ENCODE results near the gene KEL. TPM values are rescaled to one million over a fixed set of nuclear protein-coding genes. Genes with fewer than 3 reads are reported as not detected.
A peak's percentile ranks its signal among the peaks of the same experiment; 100 is the strongest.

The KEL gene
- total and polyA plus RNA-seq, 12 donors, result 0.04 to 1.3 (median 0.37) TPM; not detected in 3

DNA sequence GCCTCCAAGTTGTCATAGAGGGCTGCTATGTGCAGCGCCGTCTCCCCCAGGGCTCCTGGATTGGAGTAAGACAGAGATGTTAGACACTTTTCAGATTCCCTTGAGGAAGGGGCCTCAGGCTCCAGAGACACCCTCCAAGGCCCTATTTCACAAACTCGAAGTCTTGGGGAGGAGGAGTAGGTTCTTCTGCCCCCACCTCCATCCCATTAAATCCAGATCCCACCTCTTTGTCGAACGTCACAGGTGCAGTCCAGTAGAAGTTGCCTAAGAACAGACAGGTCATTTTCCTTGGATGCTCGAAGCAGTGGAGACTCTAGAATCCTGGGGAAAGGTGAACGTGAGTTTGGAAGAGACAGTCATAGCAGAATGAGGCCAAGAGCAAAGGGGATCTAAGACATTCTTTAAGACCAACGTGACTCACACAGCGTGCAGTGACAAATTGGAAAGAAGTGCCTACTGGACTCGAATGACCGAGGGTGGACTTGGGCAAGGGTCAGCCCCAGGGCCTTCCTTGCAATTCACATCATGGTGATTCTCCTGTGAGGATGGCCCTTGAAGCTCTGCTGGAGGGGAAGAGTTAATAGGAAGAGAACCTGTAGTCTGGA lies 31.9 kb downstream of the KEL start:
- 87 to 89% methylated on average over 11 of the region's 11 CpGs for WGBS, 2 donors
- Histone ChIP-seq H3K27ac (no peak overlapping the region), H3K4me3 (no peak overlapping the region), H3K4me1 (peaks cover 0 to 19% (median 0%) of the 10 kb centered on the region in 9 donors), H3K36me3 (no peaks in the 10 kb centered on the region), H3K27me3 (peaks cover 0 to 14% (median 0%) of the 10 kb centered on the region in 7 donors), H3K9me3 (no peaks in the 10 kb centered on the region)
- TF ChIP-seq CTCF (IDR thresholded peaks at IDR 0.05), result no peak
- intact Hi-C loops (cut with DNase I), result no loop called here
- no peak for DNase-seq
- ATAC-seq, result no peak

- peaks cover 0 to 19% (median 0%) of the 10 kb centered on the region in 9 donors for H3K4me1 ChIP-seq
- no peak for ATAC-seq
Measured at GRCh38 chr7:142927949-142928348, 34.2 kb downstream of the KEL start.

DNA sequence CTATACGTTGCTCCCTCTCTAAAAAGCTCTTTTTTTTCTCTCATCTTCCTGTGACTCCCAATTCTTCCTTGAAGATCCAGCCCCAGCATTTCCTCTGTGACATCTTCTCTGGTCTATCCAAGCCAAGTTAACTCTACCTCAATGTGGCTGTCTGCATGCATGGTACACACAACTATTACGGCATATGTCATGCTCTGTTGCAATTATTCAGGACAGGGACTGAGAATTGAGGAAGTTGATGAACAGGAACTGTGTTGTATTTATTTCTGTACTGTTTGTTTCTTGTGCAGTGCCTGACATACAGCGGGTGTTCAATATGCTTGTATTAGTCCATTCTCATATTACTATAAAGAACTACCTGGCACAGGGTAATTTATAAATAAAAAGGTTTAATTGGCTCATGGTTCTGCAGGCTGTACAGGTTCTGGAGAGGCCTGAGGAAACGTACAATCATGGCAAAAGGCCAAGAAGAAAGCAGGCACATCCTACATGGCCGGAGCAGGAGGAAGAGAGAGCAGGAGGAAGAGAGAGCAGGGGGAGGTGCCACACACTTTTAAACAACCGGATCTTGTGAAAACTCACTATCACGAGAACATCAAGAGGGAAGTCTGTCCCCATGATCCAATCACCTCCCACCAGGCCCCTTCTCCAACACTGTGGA lies 34.9 kb downstream of the KEL start:
- H3K27ac ChIP-seq, result peak overlapping the region in 1 of 10 donors; percentile 82
- peaks cover 0 to 8% (median 0%) of the 10 kb centered on the region in 7 donors for H3K27me3 ChIP-seq
- no peak for TF ChIP-seq CTCF (IDR thresholded peaks at IDR 0.05)
- H3K36me3 ChIP-seq, result no peaks in the 10 kb centered on the region
- DNase-seq, result no peak
- H3K9me3 ChIP-seq, result no peaks in the 10 kb centered on the region
- intact Hi-C loops (cut with DNase I), result no loop called here
- peak overlapping the region in 1 of 10 donors; percentile 16 for H3K4me3 ChIP-seq
- WGBS, 2 donors, result 53 to 55% methylated on average over 7 of the region's 7 CpGs
- peaks cover 0 to 19% (median 0%) of the 10 kb centered on the region in 9 donors for H3K4me1 ChIP-seq
- peak in 4 of 8 donors; percentile 19 to 58 (median 49) for ATAC-seq

More at GRCh38 chr7:142927949-142928348, 34.2 kb downstream of the KEL start:
- H3K36me3 ChIP-seq, result no peaks in the 10 kb centered on the region
- peaks cover 0 to 8% (median 0%) of the 10 kb centered on the region in 7 donors for H3K27me3 ChIP-seq
- TF ChIP-seq CTCF (IDR thresholded peaks at IDR 0.05), result no peak
- H3K9me3 ChIP-seq, result no peaks in the 10 kb centered on the region
- no peak for DNase-seq
- WGBS, 2 donors, result 76 to 86% methylated on average over 8 of the region's 8 CpGs
- H3K4me3 ChIP-seq, result peak overlapping the region in 1 of 10 donors; percentile 16
- H3K27ac ChIP-seq, result peak overlapping the region in 1 of 10 donors; percentile 82
- intact Hi-C loops (cut with DNase I), result no loop called here

GRCh38 chr7:142925413-142925812 lies 36.8 kb downstream of the KEL start:
- ATAC-seq, result no peak
- H3K9me3 ChIP-seq, result no peaks in the 10 kb centered on the region

More at GRCh38 chr7:142925413-142925812, 36.8 kb downstream of the KEL start:
- Histone ChIP-seq H3K36me3 (no peaks in the 10 kb centered on the region), H3K27me3 (peaks cover 0 to 8% (median 0%) of the 10 kb centered on the region in 7 donors), H3K4me3 (no peak overlapping the region), H3K27ac (no peak overlapping the region), H3K4me1 (peaks cover 0 to 19% (median 0%) of the 10 kb centered on the region in 9 donors)
- TF ChIP-seq CTCF (IDR thresholded peaks at IDR 0.05), result no peak
- 54 to 61% methylated on average over 12 of the region's 12 CpGs for WGBS, 2 donors
- intact Hi-C loops (cut with DNase I), result no loop called here
- no peak for DNase-seq

Measured in heart right ventricle (tissue), 16 donors.